ENCODE measurements around the gene SNRNP27.

GRCh38 chr2:69945441-69945840 lies 51.7 kb downstream of the SNRNP27 start:
- TF ChIP-seq CTCF (IDR thresholded peaks at IDR 0.05 in 4 of 5, conservative IDR thresholded peaks at IDR 0.05 in 1 of 5) (no peak), POLR2A (IDR thresholded peaks at IDR 0.05) (no peak)

Data from gastrocnemius medialis (tissue), 4 donors.